Activated B cell treated with CpG ODN at 0.5 μM for 24 hours (primary cell): Measurements from ENCODE around the gene MOGAT2. TPM values are rescaled to one million over a fixed set of nuclear protein-coding genes. Genes with fewer than 3 reads are reported as not detected.
"Not testable (repeated sequence)": the region's sequence is repeated elsewhere in the genome, so short reads cannot be mapped to it uniquely, and the experiment has no call there.

Experiments
- ATAC-seq: fragments of 200-7000 bp; cut with Tn5 transposase; one replicate; pipeline ENCODE4 v1.10.0; 2021; ENCODE audit warnings: low read depth, mild to moderate bottlenecking, moderate library complexity
- CTCF ChIA-PET: fragments of 350-600 bp; sonication (Branson Sonifier 250); formaldehyde crosslinking; loops from one replicate; lab custom pipeline; 2021; ENCODE audit warnings: antibody characterized with exemption; lab: Charles Lee
- POLR2A ChIA-PET: fragments of 350-600 bp; sonication (Branson Sonifier 250); formaldehyde crosslinking; loops from one replicate; lab custom pipeline; 2021; ENCODE audit warnings: antibody characterized with exemption; lab: Charles Lee
- DNase-seq: peaks from one replicate; pipeline ENCODE4 v3.0.0; 2022
- H3K27ac Mint-ChIP-seq: one replicate; pipeline ENCODE4 v1.8.0; 2020; ENCODE audit warnings: mixed read lengths
- H3K27me3 Mint-ChIP-seq: one replicate; pipeline ENCODE4 v1.8.0; 2021; ENCODE audit warnings: mixed read lengths
- H3K36me3 Mint-ChIP-seq: one replicate; pipeline ENCODE4 v1.8.0; 2021; ENCODE audit warnings: low read depth, mixed read lengths
- H3K4me1 Mint-ChIP-seq: one replicate; pipeline ENCODE4 v1.8.0; 2021; ENCODE audit warnings: mixed read lengths
- H3K4me3 Mint-ChIP-seq: one replicate; pipeline ENCODE4 v1.8.0; 2020; ENCODE audit warnings: mild to moderate bottlenecking, mixed read lengths
- H3K9me3 Mint-ChIP-seq: one replicate; pipeline ENCODE4 v1.8.0; 2020; ENCODE audit warnings: mixed read lengths
- intact Hi-C: fragments of 100-400 bp; cut with micrococcal nuclease; formaldehyde crosslinking; loops from one replicate; pipeline ENCODE4 v1.15.1; 2024
- total RNA-seq: library from RNA; stranded (reverse); gene quantifications from 2 replicates; pipeline ENCODE4 v1.2.3, GENCODE V29; 2022
- TF ChIP-seq, protein P1 (sequence below): fragments of 200-600 bp; IDR thresholded peaks from one replicate; pipeline ENCODE4 v1.8.0; 2022; ENCODE audit warnings: antibody characterized with exemption, mild to moderate bottlenecking

The MOGAT2 gene
- total RNA-seq, 1 donor from 2014 or later: 0.22 TPM

DNA sequence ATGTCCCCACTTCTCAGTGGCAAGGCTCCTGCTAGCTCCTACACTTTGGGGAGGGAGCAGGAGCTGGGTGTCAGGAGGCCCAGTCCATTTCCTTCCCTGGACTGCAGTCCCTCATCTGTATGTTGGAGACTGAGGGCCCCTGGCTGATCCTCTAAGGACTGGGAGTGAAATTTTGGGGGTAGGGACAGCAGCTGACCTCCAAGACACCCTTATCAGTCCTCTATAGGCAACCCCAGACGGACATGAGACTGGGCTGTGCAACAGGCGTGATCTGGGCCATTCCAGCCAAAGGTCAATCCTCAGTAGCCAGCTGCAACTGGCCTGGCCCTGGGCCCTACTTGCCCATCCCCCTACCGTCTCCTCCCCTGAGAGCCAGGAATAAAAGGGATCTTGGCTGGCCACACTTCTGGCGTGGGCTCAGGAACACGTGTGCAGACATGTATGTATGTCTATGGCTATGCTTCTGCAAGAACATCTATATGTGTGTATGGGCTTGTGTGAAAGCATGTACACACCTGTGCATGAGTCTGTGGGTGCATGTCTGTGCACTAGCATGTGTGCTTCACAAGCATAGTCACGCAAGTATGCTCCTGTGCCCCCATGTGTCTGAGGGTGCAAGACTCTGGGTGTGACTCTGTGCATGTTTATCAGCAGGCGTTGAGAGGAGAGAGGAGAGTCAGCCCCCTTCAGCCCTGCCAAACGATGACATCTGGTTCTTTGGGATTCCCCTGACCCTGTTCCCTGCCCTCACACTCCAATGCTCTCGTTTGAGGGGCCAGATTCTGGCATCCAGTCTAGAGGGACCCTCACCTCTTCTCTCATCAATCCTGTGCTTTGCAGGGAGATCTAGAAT lies 26.3 kb downstream of the MOGAT2 start:
- H3K27ac Mint-ChIP-seq: no peak overlapping the region
- no peaks in the 10 kb centered on the region for H3K36me3 Mint-ChIP-seq
- ATAC-seq (no peak), DNase-seq (no peak)
- no peaks in the 10 kb centered on the region for H3K4me1 Mint-ChIP-seq
- ChIA-PET CTCF (no interaction called here), POLR2A (no interaction called here)
- peaks cover 2% of the 10 kb centered on the region for H3K9me3 Mint-ChIP-seq
- intact Hi-C loops: no loop called here
- TF ChIP-seq, protein P1, sequence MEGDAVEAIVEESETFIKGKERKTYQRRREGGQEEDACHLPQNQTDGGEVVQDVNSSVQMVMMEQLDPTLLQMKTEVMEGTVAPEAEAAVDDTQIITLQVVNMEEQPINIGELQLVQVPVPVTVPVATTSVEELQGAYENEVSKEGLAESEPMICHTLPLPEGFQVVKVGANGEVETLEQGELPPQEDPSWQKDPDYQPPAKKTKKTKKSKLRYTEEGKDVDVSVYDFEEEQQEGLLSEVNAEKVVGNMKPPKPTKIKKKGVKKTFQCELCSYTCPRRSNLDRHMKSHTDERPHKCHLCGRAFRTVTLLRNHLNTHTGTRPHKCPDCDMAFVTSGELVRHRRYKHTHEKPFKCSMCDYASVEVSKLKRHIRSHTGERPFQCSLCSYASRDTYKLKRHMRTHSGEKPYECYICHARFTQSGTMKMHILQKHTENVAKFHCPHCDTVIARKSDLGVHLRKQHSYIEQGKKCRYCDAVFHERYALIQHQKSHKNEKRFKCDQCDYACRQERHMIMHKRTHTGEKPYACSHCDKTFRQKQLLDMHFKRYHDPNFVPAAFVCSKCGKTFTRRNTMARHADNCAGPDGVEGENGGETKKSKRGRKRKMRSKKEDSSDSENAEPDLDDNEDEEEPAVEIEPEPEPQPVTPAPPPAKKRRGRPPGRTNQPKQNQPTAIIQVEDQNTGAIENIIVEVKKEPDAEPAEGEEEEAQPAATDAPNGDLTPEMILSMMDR: no peak
- H3K4me3 Mint-ChIP-seq: no peak overlapping the region
- peaks cover 35% of the 10 kb centered on the region for H3K27me3 Mint-ChIP-seq

DNA sequence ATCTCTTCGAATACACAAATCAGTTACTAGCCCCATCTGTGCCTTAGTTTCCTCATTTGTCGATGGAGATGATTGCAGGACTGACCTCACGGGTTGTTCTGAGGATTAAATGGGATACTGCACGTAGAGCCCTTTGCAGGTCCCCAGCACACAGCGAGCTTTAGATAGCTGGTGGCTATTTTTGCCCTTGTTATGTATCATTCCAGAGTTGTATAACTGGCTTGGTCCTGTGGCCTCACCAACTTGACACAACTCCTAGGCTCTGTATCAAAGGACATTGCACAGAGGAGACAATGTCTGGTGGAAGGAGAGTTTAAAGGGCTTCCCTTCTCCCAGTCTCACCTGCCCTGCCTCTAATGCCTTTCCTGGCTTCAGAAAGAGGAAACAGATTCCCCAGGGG lies 28.2 kb downstream of the MOGAT2 start:
- no peak overlapping the region for H3K4me3 Mint-ChIP-seq
- peaks cover 2% of the 10 kb centered on the region for H3K9me3 Mint-ChIP-seq
- TF ChIP-seq, protein P1: no peak
- POLR2A ChIA-PET: no interaction called here
- H3K36me3 Mint-ChIP-seq: no peaks in the 10 kb centered on the region
- intact Hi-C loops: no loop called here
- no peak for DNase-seq
- no peak for ATAC-seq
- H3K27ac Mint-ChIP-seq: no peak overlapping the region
- H3K27me3 Mint-ChIP-seq: peaks cover 34% of the 10 kb centered on the region
- H3K4me1 Mint-ChIP-seq: no peaks in the 10 kb centered on the region
- CTCF ChIA-PET: no interaction called here

DNA sequence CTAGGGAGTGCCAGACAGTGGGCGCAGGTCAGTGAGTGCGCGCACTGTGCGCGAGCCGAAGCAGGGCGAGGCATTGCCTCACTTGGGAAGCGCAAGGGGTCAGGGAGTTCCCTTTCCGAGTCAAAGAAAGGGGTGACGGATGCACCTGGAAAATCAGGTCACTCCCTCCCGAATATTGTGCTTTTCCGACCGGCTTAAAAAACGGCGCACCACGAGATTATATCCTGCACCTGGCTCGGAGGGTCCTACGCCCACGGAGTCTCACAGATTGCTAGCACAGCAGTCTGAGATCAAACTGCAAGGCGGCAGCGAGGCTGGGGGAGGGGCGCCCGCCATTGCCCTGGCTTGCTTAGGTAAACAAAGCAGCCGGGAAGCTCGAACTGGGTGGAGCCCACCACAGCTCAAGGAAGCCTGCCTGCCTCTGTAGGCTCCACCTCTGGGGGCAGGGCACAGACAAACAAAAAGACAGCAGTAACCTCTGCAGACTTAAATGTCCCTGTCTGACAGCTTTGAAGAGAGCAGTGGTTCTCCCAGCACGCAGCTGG lies 31.2 kb downstream of the MOGAT2 start:
- H3K36me3 Mint-ChIP-seq, CTCF ChIA-PET, DNase-seq, intact Hi-C loops, H3K9me3 Mint-ChIP-seq, ATAC-seq, H3K4me1 Mint-ChIP-seq, H3K4me3 Mint-ChIP-seq, POLR2A ChIA-PET, H3K27ac Mint-ChIP-seq: not testable (repeated sequence)
- H3K27me3 Mint-ChIP-seq: peaks cover 31% of the 10 kb centered on the region

DNA sequence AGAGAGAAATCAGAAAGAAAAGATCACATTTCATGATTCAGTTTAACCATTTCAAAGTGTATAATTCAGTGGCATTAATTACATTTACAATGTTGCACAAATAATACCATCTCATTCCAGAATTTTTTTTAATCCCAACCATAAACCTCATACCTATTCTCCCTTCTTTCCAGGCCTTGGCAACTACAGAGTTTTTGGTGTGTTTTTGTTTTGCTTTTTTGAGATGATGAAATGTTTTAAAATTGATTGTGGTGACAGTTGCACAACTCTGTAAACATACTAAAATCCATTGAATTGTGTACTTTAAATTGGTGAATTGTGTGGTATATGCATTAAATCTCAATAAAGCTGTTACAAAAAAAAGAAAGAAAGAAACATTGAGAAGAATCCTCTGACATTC lies 37.3 kb downstream of the MOGAT2 start:
- intact Hi-C loops, H3K4me1 Mint-ChIP-seq, ATAC-seq: not testable (repeated sequence)

DNA sequence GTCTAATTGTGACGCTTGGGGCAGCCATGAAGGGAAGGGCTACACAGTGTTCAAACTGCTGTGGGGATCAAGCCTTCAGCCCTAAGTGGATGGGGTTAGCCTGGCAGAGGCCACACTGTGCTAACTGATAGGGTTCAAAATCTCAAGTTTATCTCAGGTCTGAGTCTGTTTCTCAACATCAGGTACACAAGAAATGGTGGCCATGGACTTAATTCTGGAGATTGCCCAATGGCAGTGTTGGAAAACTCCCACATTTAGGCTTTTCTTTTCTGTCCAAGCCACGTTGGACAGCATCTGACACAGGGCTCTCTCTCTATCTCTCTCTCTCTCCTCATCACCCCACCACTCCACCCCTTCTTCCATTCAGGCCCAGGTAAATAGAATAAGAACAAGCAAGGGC lies 40.0 kb downstream of the MOGAT2 start:
- DNase-seq (no peak), ATAC-seq (no peak)
- ChIA-PET CTCF (no interaction called here), POLR2A (no interaction called here)
- Mint-ChIP-seq H3K9me3 (peaks cover 4% of the 10 kb centered on the region), H3K27me3 (peaks cover 4% of the 10 kb centered on the region), H3K4me3 (no peak overlapping the region), H3K27ac (no peak overlapping the region), H3K4me1 (no peaks in the 10 kb centered on the region), H3K36me3 (no peaks in the 10 kb centered on the region)
- TF ChIP-seq, protein P1: no peak
- intact Hi-C loops: no loop called here

More for the DNA sequence above, 37.3 kb downstream of the MOGAT2 start:
- H3K27me3 Mint-ChIP-seq, H3K9me3 Mint-ChIP-seq, POLR2A ChIA-PET, H3K36me3 Mint-ChIP-seq, H3K4me3 Mint-ChIP-seq, CTCF ChIA-PET, H3K27ac Mint-ChIP-seq, DNase-seq: not testable (repeated sequence)

DNA sequence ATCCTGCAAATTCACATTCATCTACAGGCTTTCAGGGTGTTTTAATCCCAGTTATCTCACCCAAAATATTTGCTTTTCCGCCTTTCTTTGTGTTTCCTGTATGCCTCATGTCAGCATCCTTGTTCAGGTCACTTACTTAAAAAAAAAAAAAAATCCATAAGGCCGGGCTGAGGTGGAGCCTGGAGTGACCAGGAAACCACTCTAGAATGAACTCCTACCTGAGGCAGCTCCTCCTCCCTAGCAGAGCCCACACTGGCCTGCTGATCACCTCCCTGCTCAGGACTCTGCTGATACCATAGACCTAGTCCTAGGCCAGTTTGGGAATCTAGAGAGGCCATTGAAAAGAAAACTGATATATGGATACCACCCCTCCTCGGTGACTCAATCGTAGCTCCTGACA lies 42.2 kb downstream of the MOGAT2 start:
- POLR2A ChIA-PET: interaction anchor here (0.6 kb wide), 1 partner anchor 81 kb away, joined by 3 read pairs; no protein-coding TSS in a partner anchor

More for the DNA sequence above, 42.2 kb downstream of the MOGAT2 start:
- H3K4me3 Mint-ChIP-seq: no peak overlapping the region
- H3K27me3 Mint-ChIP-seq: peaks cover 2% of the 10 kb centered on the region
- ATAC-seq: no peak
- DNase-seq: no peak
- no peaks in the 10 kb centered on the region for H3K36me3 Mint-ChIP-seq
- TF ChIP-seq, protein P1: no peak
- H3K27ac Mint-ChIP-seq: no peak overlapping the region
- no peaks in the 10 kb centered on the region for H3K4me1 Mint-ChIP-seq
- intact Hi-C loops: no loop called here
- H3K9me3 Mint-ChIP-seq: no peaks in the 10 kb centered on the region
- CTCF ChIA-PET: interaction anchor here (0.5 kb wide), 1 partner anchor 1046 kb away, joined by 4 read pairs; no protein-coding TSS in a partner anchor
